ENCODE results near the gene NUDT7.

- TF ChIP-seq CTCF (IDR thresholded peaks at IDR 0.05), result no peak
- TF ChIP-seq POLR2AphosphoS5 (IDR thresholded peaks at IDR 0.05), result no peak
- no peak for TF ChIP-seq EP300 (IDR thresholded peaks at IDR 0.05)
These were observed 1.9 kb downstream of the NUDT7 start for GRCh38 chr16:77724174-77724573.

Measured in gastroesophageal sphincter (tissue), 3 donors.